GM19324 (cell line): ENCODE data around the gene OCA2.
"Not testable (repeated sequence)": the region's sequence is repeated elsewhere in the genome, so short reads cannot be mapped to it uniquely, and the experiment has no call there.

Experiments
- ATAC-seq: cut with Tn5 transposase; IDR thresholded peaks from one replicate; pipeline ENCODE4 v1.9.1; 2021; ENCODE audit warnings: mild to moderate bottlenecking, moderate library complexity; ENCODE audit not compliant: unreplicated experiment, low FRiP score

The OCA2 gene

DNA sequence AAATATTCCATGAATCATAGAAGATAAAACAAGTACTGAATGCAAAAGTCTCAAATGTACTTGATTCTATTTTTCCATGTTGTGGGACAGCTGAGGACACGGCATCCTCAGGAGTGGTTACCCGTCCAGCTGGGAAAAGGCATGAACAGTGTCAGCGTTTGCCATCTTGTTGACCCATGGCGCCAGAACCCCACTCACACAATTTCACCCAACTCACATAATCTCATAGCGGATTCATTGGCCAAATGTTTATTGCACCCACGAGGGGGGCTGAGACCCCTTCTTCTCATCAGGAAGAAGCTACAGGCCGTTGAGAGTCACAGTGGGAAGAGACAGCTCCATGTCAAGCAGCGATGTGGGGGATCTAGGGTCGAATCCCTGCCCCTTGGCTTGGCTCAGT, 72.9 kb downstream of the OCA2 start:
- no peak for ATAC-seq

- no peak for ATAC-seq
These were observed 73.7 kb downstream of the OCA2 start for GRCh38 chr15:28025413-28025812.

DNA sequence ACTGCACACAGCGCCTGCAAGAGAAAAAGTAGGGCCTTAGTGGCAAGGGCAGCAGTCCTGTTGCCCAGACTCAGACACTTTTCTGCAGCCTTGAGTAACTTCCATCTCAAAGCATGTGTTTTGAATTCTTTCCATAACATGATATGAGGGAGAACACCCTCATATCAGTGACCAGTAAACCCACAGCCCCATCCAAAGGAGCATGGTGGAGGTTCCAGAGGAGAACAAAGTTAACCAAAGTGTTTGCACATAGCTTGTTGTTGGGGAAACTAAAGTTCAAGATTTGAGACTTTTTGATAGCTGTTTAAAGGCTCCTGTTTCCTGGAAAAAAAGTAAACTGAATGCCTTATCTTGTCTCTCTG, 74.2 kb downstream of the OCA2 start:
- ATAC-seq, result no peak

GRCh38 chr15:28023933-28024888, 74.9 kb downstream of the OCA2 start:
- ATAC-seq, result no peak

- no peak for ATAC-seq
These were observed 75.7 kb downstream of the OCA2 start for GRCh38 chr15:28023422-28023821.

GRCh38 chr15:28022961-28023360, 76.2 kb downstream of the OCA2 start:
- no peak for ATAC-seq

DNA sequence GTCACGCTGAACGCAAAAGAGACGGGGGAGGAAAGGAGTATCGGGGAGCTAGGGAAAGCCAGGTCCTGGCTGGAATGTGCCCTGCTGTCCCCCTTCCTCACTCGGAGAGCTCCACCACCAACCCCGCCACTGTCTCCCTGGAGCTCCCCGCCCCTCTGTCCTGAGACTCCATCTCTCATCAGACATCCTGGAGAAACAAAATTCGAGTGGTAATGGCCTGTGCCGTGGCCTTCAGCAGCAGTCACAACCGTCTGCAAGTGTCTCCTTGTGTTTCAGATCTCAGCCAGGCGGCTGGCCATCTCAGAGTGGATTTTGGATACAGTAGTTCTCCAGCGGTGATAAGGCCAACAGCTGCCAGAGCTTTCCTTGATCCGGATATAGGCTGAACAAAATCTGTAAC, 76.9 kb downstream of the OCA2 start:
- ATAC-seq, result no peak

- ATAC-seq, result no peak
These were observed 77.7 kb downstream of the OCA2 start for GRCh38 chr15:28021281-28022039.

- ATAC-seq, result no peak
These were observed 78.5 kb downstream of the OCA2 start for GRCh38 chr15:28020644-28021043.

DNA sequence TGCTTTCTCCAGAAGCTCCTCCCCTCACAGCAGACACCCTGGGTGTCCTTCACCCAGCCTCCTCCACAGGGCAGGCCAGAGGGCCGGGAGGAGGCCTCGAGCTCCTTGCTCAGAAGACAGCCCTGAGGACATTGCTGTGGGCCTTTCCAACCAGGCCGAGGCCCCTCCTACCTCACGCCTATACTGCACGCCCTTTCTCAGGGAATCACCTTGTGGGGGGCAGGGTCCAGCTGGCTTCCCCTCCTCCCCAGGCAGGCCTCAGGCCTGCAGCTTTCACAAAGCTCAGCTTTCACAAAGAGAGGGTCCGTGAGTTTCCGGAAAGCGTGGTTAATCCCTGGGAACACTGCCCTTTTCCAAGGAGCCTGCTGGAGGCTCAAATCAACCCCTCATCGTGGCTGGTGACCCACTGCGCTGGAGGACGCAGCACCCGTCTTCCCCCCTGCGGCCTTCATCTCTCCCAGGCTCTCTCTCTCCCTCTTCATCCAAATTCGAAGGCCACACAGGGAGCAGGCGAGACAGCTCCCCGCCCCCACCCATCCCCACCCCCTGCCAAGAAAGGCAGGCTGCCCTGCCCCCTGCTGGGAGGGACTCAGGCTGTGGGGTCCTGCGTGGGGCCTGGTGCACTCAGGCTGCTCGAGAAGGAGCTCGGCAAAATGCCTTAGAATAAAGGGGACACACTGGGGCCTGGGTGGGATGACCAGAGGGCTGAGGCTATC, 79.4 kb downstream of the OCA2 start:
- ATAC-seq, result no peak

DNA sequence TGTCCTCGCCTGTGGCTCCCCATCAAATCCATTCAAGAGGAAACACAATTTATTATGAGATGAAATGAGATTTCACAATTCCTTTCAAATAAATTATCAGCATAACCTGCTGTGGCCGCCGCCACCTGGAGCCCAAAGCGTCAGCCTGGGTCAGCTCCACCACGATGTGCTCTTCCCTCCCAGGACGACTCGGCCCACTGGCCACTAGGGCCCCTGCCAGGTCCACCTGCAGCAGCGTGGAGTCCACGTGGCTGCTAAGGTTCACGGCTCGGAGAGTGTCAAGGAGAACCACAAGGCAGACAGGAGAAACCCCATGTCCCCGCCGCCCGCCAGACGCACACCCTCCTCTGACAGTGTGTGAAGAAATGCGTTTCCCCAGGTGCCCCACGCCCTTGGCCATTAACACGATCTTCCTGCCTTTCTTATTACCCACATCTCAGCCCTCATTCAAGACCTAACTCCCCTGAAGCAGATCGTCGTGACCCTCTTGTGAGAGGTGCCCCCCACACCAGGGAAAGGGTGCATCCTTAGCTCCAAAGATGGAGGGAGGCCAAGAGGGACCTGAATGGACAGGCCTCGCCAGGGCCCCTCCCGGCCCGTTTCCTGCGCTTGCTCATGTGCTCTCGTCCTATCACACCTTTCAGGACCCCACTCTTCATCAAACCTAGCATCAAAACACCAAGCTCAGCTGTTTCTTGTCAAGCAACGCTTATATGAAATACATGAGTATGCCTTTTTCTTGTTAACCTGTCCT, 80.6 kb downstream of the OCA2 start:
- ATAC-seq, result no peak

- no peak for ATAC-seq
These were observed 81.6 kb downstream of the OCA2 start for GRCh38 chr15:28017423-28017924.

DNA sequence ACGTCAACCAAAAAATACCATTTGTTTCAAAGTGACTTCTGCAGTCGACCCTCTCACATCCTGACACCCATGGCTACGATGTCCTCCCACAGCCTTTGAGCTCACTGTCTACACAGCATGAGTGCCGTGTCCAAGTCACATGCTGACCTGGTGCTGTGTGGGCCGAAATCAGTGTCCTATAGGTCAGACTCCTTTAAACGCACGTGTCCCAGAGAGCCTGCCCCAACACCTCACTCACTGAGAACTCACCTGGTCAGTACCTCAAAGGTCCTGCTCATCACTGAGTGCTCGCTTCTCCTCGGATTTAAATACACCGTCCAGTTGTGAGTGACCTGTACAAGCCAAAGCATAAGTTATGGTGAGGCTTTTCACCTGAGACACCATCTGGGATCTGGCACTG, 83.3 kb downstream of the OCA2 start:
- ATAC-seq, result no peak

DNA sequence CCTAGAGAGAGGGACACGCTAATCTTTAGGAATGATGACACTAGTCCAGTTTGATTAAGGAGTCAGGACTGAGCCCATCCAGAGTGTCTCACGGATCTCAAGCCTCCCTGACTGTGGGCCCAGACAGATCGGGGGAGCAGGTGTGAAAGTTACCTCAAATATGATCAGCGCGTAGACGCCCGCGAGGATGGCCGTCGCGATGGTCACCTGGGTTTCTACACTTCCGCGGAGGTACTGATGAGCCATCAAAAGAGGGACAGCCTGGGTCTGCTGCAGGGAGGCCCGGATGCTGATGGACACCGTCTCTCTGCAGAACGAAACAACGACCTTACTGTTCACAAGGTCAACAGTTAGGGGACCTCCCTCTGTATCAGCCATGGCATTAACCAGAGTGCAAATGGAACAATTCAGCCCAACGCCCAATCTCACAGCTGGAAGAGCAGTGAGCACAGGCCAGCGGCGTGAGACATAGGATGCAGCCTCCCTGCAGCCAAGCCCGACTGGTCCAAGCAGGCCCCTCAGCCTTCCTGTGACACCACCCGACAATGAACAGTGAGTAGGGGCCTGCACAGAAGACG, 84.4 kb downstream of the OCA2 start:
- no peak for ATAC-seq

- no peak for ATAC-seq
These were observed 85.1 kb downstream of the OCA2 start for GRCh38 chr15:28013976-28014375.

- ATAC-seq, result no peak
These were observed 85.6 kb downstream of the OCA2 start for GRCh38 chr15:28013480-28013879.

GRCh38 chr15:28012231-28012630, 86.9 kb downstream of the OCA2 start:
- no peak for ATAC-seq

- not testable (repeated sequence) for ATAC-seq
These were observed 90.9 kb downstream of the OCA2 start for GRCh38 chr15:28008175-28008574.

- no peak for ATAC-seq
These were observed 92.8 kb downstream of the OCA2 start for GRCh38 chr15:28006116-28006905.
